Activated CD8-positive, alpha-beta memory T cell treated with anti-CD3 and anti-CD28 coated beads, Interleukin-2, amount 50 U/mL, for 1 hour (primary cell): ENCODE results near the gene MEMO1.
A peak's percentile ranks its signal among the peaks of the same experiment; 100 is the strongest.
"Not testable (repeated sequence)": the region's sequence is repeated elsewhere in the genome, so short reads cannot be mapped to it uniquely, and the experiment has no call there.

Experiments
- DNase-seq: peaks from one replicate; pipeline ENCODE4 v3.0.0-alpha.2; 2020; ENCODE audit errors: extremely low read depth

MEMO1 gene

DNA sequence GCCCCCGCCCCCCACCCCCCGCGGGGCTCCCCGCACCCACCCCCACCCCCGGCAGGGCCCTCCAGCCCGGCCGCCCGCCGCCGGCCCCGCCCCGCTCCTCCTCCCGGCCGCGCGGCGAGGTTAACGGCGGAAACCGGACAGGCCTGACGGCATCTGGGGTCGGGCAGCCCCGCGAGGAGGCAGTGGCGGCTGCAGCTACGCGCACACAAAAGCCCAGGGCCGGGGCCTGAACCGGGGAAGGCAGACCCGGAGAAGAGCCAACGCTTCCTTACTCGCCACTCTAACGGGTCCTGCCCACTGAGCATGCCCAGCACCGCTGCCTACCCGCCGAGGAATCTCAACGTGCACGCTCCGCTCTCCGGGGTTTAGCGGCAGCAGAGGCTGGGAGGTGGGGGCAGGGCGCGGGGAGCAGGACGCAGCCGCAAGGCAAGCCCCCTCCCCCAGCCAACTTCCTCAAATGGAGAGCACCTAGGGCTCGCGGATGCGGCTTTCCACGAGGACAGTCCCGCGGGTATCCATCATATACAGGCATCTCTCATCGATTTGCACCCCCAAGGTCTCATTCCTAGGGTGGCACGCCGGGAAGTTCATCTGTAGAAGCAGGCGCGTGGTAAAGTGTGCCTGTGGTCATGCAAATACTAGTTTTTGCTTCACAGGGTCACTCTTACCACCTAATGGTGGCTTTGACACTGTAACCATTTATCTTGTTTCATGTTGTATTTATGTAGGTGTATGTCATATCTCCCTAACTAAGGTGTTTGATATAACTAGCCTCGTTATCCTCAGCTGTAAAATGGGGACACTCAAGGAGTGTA, at the start of gene MEMO1:
Gene MEMO1, minus strand, starts transcription at position 339 of the 815 bp plus-strand sequence. CDS start 761 bp downstream, outside the sequence.
- DNase-seq: peak; percentile 66

- DNase-seq: no peak
These were observed 49.5 kb upstream of the MEMO1 start for GRCh38 chr2:32060266-32060665.

DNA sequence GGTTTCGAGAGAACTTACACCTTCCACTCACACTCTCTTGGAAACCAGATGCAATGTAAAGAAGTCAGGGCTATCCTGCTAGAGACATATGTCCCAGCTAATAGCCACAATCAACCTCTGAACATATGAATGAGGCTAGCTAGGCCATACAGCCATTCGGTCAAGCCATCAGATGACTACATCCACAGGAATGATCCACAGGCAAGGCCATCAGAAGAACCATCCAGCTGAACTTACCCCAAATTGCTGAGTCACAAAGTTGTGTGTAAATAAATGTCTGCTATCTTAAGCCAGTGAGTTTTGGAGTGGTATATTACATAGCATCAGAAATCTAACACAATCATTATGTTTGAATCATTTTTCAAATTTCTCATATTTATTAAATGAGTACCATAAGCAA, 47.3 kb upstream of the MEMO1 start:
- no peak for DNase-seq

DNA sequence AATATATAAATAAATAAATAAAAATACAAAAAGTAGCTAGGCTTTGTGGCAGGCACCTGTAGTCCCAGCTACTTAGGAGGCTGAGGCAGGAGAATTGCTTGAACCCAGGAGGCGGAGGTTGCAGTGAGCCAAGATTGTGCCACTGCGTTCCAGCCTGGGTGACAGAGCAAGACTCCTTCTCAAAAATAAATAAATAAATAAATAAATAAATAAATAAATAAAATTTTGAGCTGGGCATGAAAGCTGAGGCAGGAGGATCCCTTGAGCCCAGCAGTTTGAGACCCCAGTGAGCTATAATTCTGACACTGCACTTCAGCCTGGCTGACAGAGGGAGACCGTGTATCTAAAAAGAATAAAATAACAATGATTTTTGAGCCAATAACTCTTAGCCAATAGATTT, 43.8 kb upstream of the MEMO1 start:
- DNase-seq: not testable (repeated sequence)

DNA sequence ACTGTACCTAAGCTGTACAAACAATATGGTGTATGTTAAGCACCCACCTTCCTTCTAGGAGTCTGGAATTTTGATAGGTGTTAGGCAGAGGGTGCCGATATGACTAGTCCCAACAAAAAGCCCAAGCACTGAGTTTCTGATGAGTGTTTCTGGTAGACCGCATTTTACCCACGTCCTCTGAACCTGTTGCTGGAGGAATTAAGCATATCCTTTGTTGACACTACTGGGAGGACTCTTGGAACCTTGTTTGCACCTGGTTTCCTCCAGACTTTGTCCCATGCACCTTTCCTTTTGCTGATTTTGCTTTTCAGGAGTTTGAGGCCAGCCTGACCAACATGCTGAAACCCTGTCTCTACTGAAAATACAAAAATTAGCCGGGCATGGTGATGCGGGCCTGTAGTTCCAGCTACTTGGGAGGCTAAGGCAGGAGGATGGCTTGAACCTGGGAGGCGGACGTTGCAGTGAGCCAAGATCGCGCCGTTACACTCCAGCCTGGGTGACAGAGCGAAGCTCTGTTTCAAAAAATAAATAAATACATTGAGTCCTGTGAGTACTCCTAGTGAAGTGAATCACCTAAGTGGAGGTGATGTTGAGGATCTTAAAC, 41.1 kb upstream of the MEMO1 start:
- DNase-seq: no peak

DNA sequence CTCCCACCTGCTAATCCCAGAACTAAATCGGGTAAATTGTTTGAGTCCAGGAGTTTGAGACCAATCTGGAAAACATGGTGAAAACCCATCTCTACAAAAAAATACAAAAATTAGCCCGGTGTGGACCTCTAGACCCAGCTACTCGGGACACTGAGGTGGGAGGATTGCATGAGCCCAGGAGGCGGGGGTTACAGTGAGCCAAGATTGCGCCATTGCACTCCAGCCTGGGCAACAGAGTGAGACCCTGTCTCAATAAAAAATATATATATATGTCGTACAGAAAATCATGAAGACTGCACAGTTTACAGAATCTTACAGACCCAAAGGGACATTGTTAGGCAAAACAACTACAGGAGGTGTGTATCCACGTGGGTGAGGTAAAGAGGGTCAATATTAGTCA, 32.8 kb upstream of the MEMO1 start:
- DNase-seq: no peak

- DNase-seq: peak; percentile 73
These were observed 28.8 kb upstream of the MEMO1 start, which contains the start of gene DPY30 for GRCh38 chr2:32039447-32040219. TSS of gene DPY30 (minus strand) at chr2:32039805. CDS start at chr2:32039456, 349 bp downstream.

- not testable (repeated sequence) for DNase-seq
These were observed 23.5 kb upstream of the MEMO1 start for GRCh38 chr2:32034198-32034887.

GRCh38 chr2:32018789-32019482, 8.1 kb upstream of the MEMO1 start:
- DNase-seq: not testable (repeated sequence)

DNA sequence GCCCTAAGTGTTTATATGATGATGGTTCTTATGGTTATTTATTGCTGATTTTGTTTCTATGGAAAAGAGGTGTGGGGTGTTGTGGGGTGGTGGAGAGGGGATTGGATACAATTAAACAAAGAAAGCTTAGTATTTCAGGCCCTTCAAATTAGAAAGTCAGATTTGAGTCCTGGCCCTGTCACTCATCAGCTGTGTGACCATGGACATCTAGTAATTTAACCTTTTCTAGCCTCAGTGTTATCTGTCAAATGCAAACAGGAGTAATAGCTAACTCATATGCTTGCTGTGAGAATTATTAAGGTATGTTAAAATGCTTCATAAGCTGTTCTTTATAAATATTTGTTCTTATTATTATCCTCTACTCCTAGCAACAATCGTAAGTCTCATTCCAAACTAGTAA, 2.1 kb upstream of the MEMO1 start:
- no peak for DNase-seq

DNA sequence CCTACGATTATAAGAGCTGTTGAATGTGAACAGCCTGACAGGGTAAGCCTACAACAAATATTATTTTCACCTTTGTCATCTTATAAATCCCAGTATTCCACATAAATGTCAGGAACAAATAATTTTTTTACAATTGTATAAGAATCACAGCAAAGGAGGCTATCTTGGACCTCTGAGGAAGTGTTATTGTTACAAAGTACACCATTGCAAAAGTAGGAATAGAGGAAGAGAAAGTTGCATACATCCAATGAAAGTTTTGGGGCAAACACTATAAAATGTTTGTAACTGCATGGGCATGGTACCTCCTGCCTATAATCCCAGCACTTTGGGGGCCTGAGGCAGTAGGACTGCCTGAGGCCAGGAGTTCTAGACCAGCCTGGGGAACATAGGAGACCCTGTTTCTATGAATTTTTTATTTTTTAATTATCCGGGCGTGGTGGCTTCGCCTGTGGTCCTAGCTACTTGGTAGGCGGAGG, 715 bp upstream of the MEMO1 start:
- no peak for DNase-seq

GRCh38 chr2:32010280-32010669, 533 bp downstream of the MEMO1 start:
- DNase-seq: not testable (repeated sequence)

- no peak for DNase-seq
These were observed 1.1 kb downstream of the MEMO1 start for GRCh38 chr2:32009516-32010256.

DNA sequence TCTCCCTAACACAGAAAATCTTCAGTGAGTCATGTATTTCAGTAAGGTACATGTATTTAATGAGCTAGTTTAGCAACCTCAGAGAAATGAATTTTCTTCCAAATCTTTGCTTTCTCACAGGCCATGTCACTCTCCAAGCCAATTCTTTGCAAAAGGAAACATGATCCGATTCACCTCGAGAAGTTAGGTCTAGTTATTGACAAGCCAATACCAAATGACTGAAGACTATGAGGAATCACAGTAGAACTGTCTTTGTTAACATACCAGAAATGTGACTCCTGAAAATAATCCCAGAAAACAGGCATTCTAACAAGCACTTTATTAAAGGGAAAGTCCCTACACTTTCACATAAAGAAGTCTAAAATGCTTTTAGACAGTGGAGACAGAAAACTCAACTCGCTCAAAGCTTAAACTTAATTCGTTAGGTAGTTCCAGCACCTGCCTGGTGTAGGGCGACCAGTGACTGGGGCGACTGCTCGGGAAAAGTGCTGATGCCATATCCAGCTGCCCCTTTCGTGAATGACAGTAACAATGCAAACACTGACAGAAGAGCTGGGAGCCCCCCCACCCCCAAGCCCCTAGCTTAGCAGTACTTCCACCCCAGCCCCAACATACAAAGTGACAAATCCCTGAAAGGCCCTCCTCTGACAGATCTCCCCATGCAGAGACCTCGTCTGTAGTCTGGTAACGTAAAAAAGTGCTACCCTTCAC, 1.8 kb downstream of the MEMO1 start:
- DNase-seq: no peak

DNA sequence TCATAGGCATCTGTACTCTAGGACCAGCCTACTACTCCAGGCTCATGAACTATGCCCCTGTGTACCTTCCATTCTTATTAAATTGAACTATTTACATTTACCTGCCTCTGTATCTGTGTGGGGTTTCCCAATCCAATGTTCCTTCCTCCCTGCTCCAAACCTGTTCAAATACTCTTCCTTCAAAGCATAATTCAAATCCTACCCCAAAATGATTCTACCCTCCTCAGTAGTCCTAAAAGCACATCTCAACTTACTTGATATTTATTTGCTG, 3.8 kb downstream of the MEMO1 start:
- no peak for DNase-seq

DNA sequence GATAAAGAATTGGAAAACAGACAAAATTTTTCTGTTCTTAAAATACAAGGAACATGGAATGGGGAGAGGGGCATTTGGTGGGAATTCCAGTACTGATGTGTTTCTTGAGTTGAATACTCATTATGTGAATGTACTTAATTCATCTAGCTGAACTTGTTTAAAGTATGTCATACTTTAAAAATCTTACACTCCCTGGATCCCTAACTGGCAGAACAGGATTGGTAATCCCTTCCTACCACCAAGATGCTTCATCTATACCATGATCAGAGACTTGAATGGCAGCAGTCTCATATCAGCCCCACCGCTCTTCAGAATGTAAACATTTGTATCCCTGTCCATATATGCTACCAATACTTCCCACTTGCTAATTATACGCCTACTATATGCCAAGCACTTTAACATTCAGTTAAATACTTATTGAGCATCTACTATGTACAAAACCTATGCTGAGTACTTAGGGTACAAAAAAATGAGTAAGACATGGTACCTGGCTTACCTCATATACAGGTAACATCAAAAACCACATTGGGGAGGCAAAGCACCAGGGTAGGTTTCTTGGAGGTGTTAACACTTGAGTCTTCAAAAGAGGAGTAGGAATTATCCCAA, 5.3 kb downstream of the MEMO1 start:
- DNase-seq: no peak

- no peak for DNase-seq
These were observed 7.0 kb downstream of the MEMO1 start for GRCh38 chr2:32003791-32004190.

DNA sequence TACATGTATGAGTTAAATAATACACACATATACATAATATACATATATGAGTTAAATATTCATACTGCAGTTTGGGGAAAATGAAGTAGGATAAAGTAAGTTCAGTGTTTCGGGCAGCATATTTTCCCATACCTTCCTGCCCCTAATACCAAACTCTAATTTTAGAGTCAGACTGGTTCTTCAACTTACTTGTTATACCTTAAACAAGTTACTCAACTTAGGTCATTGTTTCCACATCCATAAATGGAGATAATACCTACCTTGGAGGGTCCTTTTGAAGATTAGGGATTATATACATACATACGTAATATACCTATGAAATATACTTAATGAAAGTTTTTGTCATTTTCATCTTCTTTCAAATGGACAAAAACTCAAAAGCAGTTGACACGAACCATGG, 8.4 kb downstream of the MEMO1 start:
- no peak for DNase-seq

DNA sequence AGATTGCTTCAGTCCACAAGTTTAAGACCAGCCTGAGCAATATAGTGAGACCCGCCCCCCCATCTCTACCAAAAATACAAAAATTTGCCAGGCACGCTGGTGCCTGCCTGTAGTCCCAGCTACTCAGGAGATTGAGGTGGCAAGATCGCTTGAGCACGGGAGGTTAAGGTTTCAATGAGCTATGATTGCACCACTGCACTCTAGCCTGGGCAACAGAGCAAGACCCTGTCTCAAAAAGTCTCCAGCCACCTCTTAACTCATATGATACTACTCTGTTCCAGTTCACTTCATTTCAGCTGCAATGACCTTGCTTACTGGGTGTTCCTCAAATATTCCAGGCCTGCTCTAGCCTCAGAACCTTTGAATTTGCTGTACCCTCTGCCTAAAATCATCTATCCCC, 11.4 kb downstream of the MEMO1 start:
- DNase-seq: no peak
